SK-N-MC (cell line): ENCODE measurements around the gene NDUFS7.

Experiments used
- EZH2 ChIP-seq: fragments of 200-600 bp; sonication (generic); IDR thresholded peaks from one replicate; pipeline ENCODE4 v1.6.1; 2017; ENCODE audit warnings: antibody characterized with exemption
- POLR2AphosphoS5 ChIP-seq: IDR thresholded peaks from 2 replicates; pipeline ENCODE4 v1.6.1; 2012; ENCODE audit warnings: mild to moderate bottlenecking, low read depth, low read length, borderline replicate concordance

DNA sequence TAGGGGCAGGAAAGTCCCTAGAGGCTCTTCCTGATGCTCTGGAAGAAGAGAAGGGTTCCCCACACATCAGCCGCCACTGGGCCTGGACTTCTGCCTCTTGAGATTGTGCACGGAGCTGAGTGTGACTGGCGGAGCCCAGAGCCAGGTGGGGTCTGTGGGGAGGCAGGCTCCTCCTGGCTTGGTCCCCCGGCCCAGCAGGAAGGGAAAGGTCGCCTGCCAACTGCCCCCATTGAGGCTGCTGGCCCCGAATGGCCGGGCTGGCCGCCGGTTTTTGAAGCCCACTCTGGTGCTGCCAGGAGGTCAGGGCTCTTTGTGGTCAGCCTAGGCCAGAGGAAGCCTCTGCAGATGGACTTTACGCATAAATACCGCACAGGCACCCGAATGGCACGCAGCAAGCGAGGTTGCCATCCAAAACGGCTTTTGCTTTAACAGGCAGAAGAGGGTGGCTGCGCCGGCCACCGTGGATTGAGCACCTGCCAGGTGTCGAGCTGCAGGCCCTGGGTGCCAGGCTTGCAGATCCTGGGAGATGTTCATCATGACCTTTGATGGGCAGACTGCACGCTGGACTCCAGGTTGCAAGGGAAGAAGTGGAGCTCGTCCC is 28.7 kb downstream of the NDUFS7 start:
- TF ChIP-seq EZH2 (no peak), POLR2AphosphoS5 (no peak)
